Glutamatergic neuron (in vitro differentiated cells): ENCODE results near the gene TBC1D10B. TPM values are rescaled to one million over a fixed set of nuclear protein-coding genes. Genes with fewer than 3 reads are reported as not detected.

ENCODE experiments used
- DNase-seq: peaks from one replicate; pipeline ENCODE4 v3.0.0; 2022
- H3K27ac Mint-ChIP-seq: one replicate; pipeline ENCODE4 v1.8.0; 2020; ENCODE audit warnings: mild to moderate bottlenecking, mixed read lengths, inconsistent platforms; ENCODE audit not compliant: unreplicated experiment
- H3K27me3 Mint-ChIP-seq: one replicate; pipeline ENCODE4 v1.8.0; 2020; ENCODE audit warnings: mild to moderate bottlenecking, moderate library complexity, mixed read lengths, inconsistent platforms; ENCODE audit not compliant: unreplicated experiment
- H3K36me3 Mint-ChIP-seq: one replicate; pipeline ENCODE4 v1.8.0; 2020; ENCODE audit warnings: mild to moderate bottlenecking, mixed read lengths, inconsistent platforms; ENCODE audit not compliant: unreplicated experiment
- H3K4me1 Mint-ChIP-seq: one replicate; pipeline ENCODE4 v1.8.0; 2020; ENCODE audit warnings: mild to moderate bottlenecking, low read depth, mixed read lengths, inconsistent platforms; ENCODE audit not compliant: unreplicated experiment
- H3K4me3 Mint-ChIP-seq: one replicate; pipeline ENCODE4 v1.8.0; 2020; ENCODE audit warnings: mild to moderate bottlenecking, mixed read lengths, inconsistent platforms; ENCODE audit not compliant: unreplicated experiment
- H3K9me3 Mint-ChIP-seq: one replicate; pipeline ENCODE4 v1.8.0; 2020; ENCODE audit warnings: mild to moderate bottlenecking, moderate library complexity, mixed read lengths, inconsistent platforms; ENCODE audit not compliant: unreplicated experiment
- total RNA-seq: library from RNA; stranded (reverse); fragmentation: NEBNext Ultra II Directional; extraction: Animal tissue kit (Norgen Biotek cat#: 25700); gene quantifications from one replicate; pipeline ENCODE4 v1.2.1, GENCODE V29; 2021; ENCODE audit not compliant: unreplicated experiment
- TF ChIP-seq, protein P1 (sequence below): fragments of 200-600 bp; sonication (generic); IDR thresholded peaks from one replicate; pipeline ENCODE4 v1.5.0; 2021; ENCODE audit not compliant: partially characterized antibody, unreplicated experiment

The TBC1D10B gene
- total RNA-seq, 1 donor from 2014 or later: 85.2 TPM

DNA sequence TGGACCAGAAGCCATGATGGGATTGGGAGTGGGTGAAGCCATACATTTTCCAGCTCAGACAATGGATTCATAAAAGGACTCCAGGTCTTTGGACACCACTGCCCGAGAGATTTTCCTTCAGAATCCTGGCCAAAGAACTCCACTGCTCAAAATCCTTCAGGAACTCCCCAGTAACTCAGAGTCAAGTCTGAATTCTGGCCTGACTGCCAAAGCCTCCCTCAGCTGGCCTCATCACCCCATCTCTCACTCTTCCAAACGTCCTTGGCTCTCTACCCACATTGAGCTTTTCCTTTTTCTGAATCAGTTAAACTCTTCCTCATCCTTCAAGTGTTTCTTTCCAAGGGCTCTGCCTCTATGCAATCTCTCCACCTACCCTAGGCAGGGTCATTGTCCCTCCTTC lies 13.2 kb upstream of the TBC1D10B start:
- Mint-ChIP-seq H3K27me3 (peaks cover 6% of the 10 kb centered on the region), H3K4me1 (peaks cover 3% of the 10 kb centered on the region), H3K36me3 (peaks cover 4% of the 10 kb centered on the region), H3K9me3 (peaks cover 4% of the 10 kb centered on the region), H3K4me3 (no peak overlapping the region), H3K27ac (no peak overlapping the region)
- no peak for DNase-seq
- TF ChIP-seq, protein P1, sequence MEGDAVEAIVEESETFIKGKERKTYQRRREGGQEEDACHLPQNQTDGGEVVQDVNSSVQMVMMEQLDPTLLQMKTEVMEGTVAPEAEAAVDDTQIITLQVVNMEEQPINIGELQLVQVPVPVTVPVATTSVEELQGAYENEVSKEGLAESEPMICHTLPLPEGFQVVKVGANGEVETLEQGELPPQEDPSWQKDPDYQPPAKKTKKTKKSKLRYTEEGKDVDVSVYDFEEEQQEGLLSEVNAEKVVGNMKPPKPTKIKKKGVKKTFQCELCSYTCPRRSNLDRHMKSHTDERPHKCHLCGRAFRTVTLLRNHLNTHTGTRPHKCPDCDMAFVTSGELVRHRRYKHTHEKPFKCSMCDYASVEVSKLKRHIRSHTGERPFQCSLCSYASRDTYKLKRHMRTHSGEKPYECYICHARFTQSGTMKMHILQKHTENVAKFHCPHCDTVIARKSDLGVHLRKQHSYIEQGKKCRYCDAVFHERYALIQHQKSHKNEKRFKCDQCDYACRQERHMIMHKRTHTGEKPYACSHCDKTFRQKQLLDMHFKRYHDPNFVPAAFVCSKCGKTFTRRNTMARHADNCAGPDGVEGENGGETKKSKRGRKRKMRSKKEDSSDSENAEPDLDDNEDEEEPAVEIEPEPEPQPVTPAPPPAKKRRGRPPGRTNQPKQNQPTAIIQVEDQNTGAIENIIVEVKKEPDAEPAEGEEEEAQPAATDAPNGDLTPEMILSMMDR: no peak

DNA sequence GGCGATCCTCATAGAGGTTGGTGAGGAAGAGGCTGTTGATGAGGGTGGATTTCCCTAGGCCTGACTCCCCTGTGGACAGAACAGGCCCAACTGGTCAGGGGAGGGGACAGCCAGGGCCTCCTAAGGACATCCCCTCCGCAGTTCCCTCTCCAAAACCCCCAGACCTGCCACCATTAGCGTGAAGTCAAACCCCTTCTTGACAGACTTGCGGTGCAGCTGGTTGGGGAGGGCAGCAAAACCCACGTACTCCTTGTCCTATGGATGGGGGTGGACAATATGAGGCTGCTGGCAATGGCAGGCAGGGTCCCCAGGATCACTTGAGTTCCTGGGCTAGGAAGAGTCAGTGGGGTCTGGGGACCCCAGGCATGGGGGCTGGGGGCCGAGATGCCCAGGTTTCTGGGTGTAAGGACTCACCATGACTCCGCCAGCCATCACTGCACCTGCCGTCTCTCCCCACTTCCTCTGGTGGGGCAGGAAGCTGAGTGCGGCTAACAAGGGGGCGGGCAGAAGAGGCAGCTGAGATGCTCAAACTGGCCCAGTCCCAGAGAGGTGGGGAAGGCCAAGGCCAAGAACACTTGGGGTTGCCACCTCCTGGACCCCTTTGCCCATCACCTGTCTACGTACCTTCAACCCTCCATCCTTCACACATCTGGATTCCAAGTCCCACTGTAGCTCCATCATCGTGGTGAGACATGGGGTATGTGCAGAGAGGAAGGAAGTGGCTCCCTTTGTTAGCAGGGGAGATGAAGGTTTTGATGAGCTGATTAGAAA lies 12.0 kb upstream of the TBC1D10B start, which contains the start of gene SEPTIN1:
Gene SEPTIN1, minus strand, starts transcription at position 451 of the 771 bp plus-strand sequence. Its CDS starts 19 bp downstream, at position 432.
- TF ChIP-seq, protein P1: no peak
- peaks cover 5% of the 10 kb centered on the region for H3K9me3 Mint-ChIP-seq
- no peak within 1 kb of the TSS for H3K27ac Mint-ChIP-seq
- peaks cover 4% of the 10 kb centered on the region for H3K36me3 Mint-ChIP-seq
- DNase-seq: no peak
- no peak within 1 kb of the TSS for H3K4me3 Mint-ChIP-seq
- peaks cover 5% of the 10 kb centered on the region for H3K4me1 Mint-ChIP-seq
- peaks cover 15% of the 10 kb centered on the region for H3K27me3 Mint-ChIP-seq

DNA sequence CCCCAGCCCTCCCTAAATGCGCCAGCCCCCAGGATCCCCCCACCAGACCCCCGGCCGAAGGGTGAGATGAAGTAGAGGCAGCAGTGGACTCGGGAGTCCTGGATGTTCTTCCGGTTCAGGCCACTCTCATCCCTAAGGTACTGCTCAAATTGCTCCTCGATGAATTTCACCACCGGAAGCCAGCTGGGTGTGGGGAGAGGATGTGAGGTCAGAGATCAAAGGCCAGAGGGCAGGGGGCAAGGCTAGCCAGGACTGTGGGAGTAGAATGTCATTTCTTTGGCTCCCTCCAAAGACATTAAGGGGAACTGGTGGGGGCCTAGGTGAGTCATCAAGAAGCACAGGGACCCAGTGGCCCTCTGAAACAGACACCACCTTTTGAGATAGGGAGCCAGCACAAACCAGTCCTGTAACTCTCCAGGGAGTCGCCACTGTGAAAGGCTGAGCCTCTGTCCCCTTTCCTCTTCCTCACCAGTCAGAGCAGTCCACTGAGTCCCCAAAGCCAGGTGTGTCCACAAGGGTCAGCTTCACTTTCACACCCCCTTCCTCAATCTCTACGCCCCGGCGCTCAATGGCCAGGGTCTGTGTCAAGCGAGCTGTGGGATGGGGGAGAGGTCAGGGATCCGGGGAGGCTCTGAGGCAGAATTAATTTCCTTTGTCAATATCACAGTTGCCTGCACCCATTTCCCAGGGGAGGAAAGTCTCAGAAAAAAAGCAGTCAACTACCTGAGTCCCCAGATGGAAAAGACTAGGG lies 11.2 kb upstream of the TBC1D10B start:
- TF ChIP-seq, protein P1: no peak
- Mint-ChIP-seq H3K27ac (no peak overlapping the region), H3K4me1 (peaks cover 8% of the 10 kb centered on the region)

DNA sequence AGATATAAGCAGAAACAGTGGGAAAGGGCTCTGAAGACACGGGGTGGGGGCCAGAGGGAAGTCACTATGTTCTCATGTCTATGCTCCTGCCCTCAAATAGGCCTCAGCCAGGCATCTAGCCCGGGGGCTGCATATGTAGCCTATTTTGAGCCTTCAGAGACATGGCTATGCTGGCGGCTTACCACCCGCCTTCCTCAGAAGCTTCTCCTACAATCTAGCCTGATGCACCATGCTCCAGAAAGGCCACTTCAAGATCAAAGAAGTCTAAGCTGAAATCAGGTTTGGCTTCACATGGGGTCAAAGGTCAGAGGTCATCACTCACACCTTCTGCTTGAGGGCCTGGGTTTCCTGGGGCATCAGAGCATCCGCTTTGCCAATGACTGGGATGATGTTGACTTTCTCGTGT lies 10.5 kb upstream of the TBC1D10B start:
- Mint-ChIP-seq H3K27ac (no peak overlapping the region), H3K9me3 (peaks cover 7% of the 10 kb centered on the region), H3K4me3 (peak overlapping the region; percentile 46), H3K27me3 (peaks cover 19% of the 10 kb centered on the region), H3K36me3 (peaks cover 4% of the 10 kb centered on the region), H3K4me1 (peaks cover 8% of the 10 kb centered on the region)
- TF ChIP-seq, protein P1: no peak
- no peak for DNase-seq

More for the DNA sequence above, 11.2 kb upstream of the TBC1D10B start:
- H3K36me3 Mint-ChIP-seq: peaks cover 4% of the 10 kb centered on the region
- peaks cover 7% of the 10 kb centered on the region for H3K9me3 Mint-ChIP-seq
- H3K27me3 Mint-ChIP-seq: peaks cover 19% of the 10 kb centered on the region
- DNase-seq: no peak
- H3K4me3 Mint-ChIP-seq: no peak overlapping the region
